K562 treated with DMSO at 1 percent for 48 hours (cell line): ENCODE results near the gene FOLR3. TPM values are rescaled to one million over a fixed set of nuclear protein-coding genes. Genes with fewer than 3 reads are reported as not detected.

Source experiments
- total RNA-seq: library from RNA; unstranded; fragments of 300-600 nt; gene quantifications from 2 replicates; pipeline ENCODE4 v1.2.3, GENCODE V29; 2022; ENCODE audit warnings: low replicate concordance; ENCODE audit errors: extremely low read depth

FOLR3 gene
- total RNA-seq = not detected in 2 replicates

GRCh38 chr11:72135473-72135872 lies at the start of gene FOLR3:
FOLR3 (plus strand) TSS chr11:72135725; CDS start chr11:72135953, 228 bp downstream.

GRCh38 chr11:72102946-72103753 lies 32.4 kb upstream of the FOLR3 start, which contains the start of gene LAMTOR1:
LAMTOR1 (minus strand) TSS chr11:72103297; CDS start chr11:72103224, 73 bp downstream.

GRCh38 chr11:72105888-72106287 lies 29.6 kb upstream of the FOLR3 start, which contains the start of gene TOMT:
TOMT (plus strand) TSS chr11:72105924; CDS start chr11:72105952, 28 bp downstream.

GRCh38 chr11:72112143-72112977 lies 23.2 kb upstream of the FOLR3 start, which contains the start of gene ANAPC15:
ANAPC15 (minus strand) TSS chr11:72112695; CDS start chr11:72111276, 1,419 bp downstream.

Other genes with a start within 250 kb of the FOLR3 start
- not detected in 2 replicates for gene XNDC1N, start 207.1 kb upstream of the FOLR3 start, total RNA-seq
- not detected in 2 replicates for gene RNF121, start 206.7 kb upstream of the FOLR3 start, total RNA-seq
- gene IL18BP, start 136.8 kb upstream of the FOLR3 start, total RNA-seq = not detected in 2 replicates
- 172 TPM in 1 of 2 replicates, not detected in the other for gene NUMA1, start 55.2 kb upstream of the FOLR3 start, total RNA-seq
- gene LRRC51, start 54.9 kb upstream of the FOLR3 start, total RNA-seq = not detected in 2 replicates
- not detected in 2 replicates for gene LAMTOR1, start 32.4 kb upstream of the FOLR3 start, total RNA-seq
- gene TOMT, start 29.8 kb upstream of the FOLR3 start, total RNA-seq = not detected in 2 replicates
- gene ANAPC15, start 23.0 kb upstream of the FOLR3 start, total RNA-seq = not detected in 2 replicates
- not detected in 2 replicates for gene FOLR1, start 56.4 kb downstream of the FOLR3 start, total RNA-seq
- not detected in 2 replicates for gene FOLR2, start 81.1 kb downstream of the FOLR3 start, total RNA-seq
- not detected in 2 replicates for gene INPPL1, start 89.0 kb downstream of the FOLR3 start, total RNA-seq
- not detected in 2 replicates for gene PHOX2A, start 108.5 kb downstream of the FOLR3 start, total RNA-seq